HepG2 (cell line): ENCODE results near the gene GSTCD. TPM values are rescaled to one million over a fixed set of nuclear protein-coding genes. Genes with fewer than 3 reads are reported as not detected.

Experiments used
- AGO1 ChIP-seq: fragments of 200-400 bp; formaldehyde crosslinking; IDR thresholded peaks from 2 replicates; pipeline ENCODE4 v1.6.1; 2017; ENCODE audit warnings: mild to moderate bottlenecking, low read depth, low read length, moderate library complexity; ENCODE audit not compliant: poor library complexity, severe bottlenecking
- AGO2 ChIP-seq: fragments of 200-400 bp; formaldehyde crosslinking; optimal IDR thresholded peaks from 2 replicates; pipeline ENCODE3; 2017; ENCODE audit warnings: mild to moderate bottlenecking, low read depth, low read length, moderate library complexity
- CREB1 ChIP-seq, 2 experiments: fragments of 450-650 bp in 1 of 2; IDR thresholded peaks; 2 replicates each; pipeline ENCODE4 v1.6.1; 2016 to 2017; ENCODE audit warnings: control low read depth in 1 of 2, mild to moderate bottlenecking in 1 of 2, missing compliant biosample characterization in 1 of 2, missing genetic modification characterization in 1 of 2
- EHMT2 ChIP-seq: fragments of 200-600 bp; sonication (generic); IDR thresholded peaks from 2 replicates; pipeline ENCODE4 v1.7.0; 2017; ENCODE audit warnings: antibody characterized with exemption, low read depth, low read length, borderline replicate concordance
- FOSL1 ChIP-seq: sonication (generic); formaldehyde crosslinking; IDR thresholded peaks from 2 replicates; pipeline ENCODE4 v1.9.0; 2021; ENCODE audit warnings: missing genetic modification reagents, borderline replicate concordance
- GLMP ChIP-seq: sonication (generic); formaldehyde crosslinking; IDR thresholded peaks from 2 replicates; pipeline ENCODE4 v1.9.0; 2021; ENCODE audit warnings: missing genetic modification reagents, mild to moderate bottlenecking, borderline replicate concordance
- HOXA7 ChIP-seq: sonication (generic); formaldehyde crosslinking; IDR thresholded peaks from 2 replicates; pipeline ENCODE4 v1.8.1; 2022; ENCODE audit warnings: mild to moderate bottlenecking, missing genetic modification reagents, moderate library complexity
- KDM6A ChIP-seq: IDR thresholded peaks from 2 replicates; pipeline ENCODE4 v1.6.1; 2016; ENCODE audit warnings: low read depth
- MATR3 ChIP-seq: sonication (generic); formaldehyde crosslinking; IDR thresholded peaks from 2 replicates; pipeline ENCODE4 v1.4.0; 2020; ENCODE audit warnings: missing genetic modification reagents
- MIER3 ChIP-seq: IDR thresholded peaks from 2 replicates; pipeline ENCODE4 v1.6.1; 2016; ENCODE audit warnings: missing compliant biosample characterization, borderline replicate concordance
- NCOA2 ChIP-seq: sonication (generic); formaldehyde crosslinking; IDR thresholded peaks from 2 replicates; pipeline ENCODE4 v1.8.0; 2022; ENCODE audit warnings: inconsistent platforms
- NR2F1 ChIP-seq, 2 experiments: fragments of 450-650 bp in 1 of 2; formaldehyde crosslinking in 1 of 2; IDR thresholded peaks; 2 replicates each; pipeline versions ENCODE4 v1.5.0 to v1.6.1; 2016 to 2020; ENCODE audit warnings: mild to moderate bottlenecking in 1 of 2, missing compliant biosample characterization in 1 of 2, missing genetic modification reagents in 1 of 2, moderate library complexity in 1 of 2
- RNF2 ChIP-seq: fragments of 450-650 bp; conservative IDR thresholded peaks from 2 replicates; pipeline ENCODE4 v1.6.1; 2016; ENCODE audit warnings: low read depth
- SMARCC2 ChIP-seq: fragments of 450-650 bp; IDR thresholded peaks from 2 replicates; pipeline ENCODE4 v1.6.1; 2017; ENCODE audit warnings: antibody characterized with exemption, mild to moderate bottlenecking
- TSC22D2 ChIP-seq: sonication (generic); formaldehyde crosslinking; IDR thresholded peaks from 2 replicates; pipeline ENCODE4 v1.5.1; 2020; ENCODE audit warnings: missing genetic modification reagents, mild to moderate bottlenecking, borderline replicate concordance
- ZFY ChIP-seq: sonication (generic); formaldehyde crosslinking; IDR thresholded peaks from 2 replicates; pipeline ENCODE4 v1.4.0; 2020; ENCODE audit warnings: missing genetic modification reagents
- ZNF274 ChIP-seq: sonication (generic); formaldehyde crosslinking; IDR thresholded peaks from 2 replicates; pipeline ENCODE4 v1.5.1; 2020; ENCODE audit warnings: mild to moderate bottlenecking, missing genetic modification reagents
- ZNF282 ChIP-seq: fragments of 450-650 bp; IDR thresholded peaks from 2 replicates; pipeline ENCODE4 v1.6.1; 2018; ENCODE audit not compliant: partially characterized antibody
- ZNF468 ChIP-seq: sonication (generic); formaldehyde crosslinking; IDR thresholded peaks from 2 replicates; pipeline ENCODE4 v1.8.0; 2022; ENCODE audit warnings: mild to moderate bottlenecking, moderate library complexity, missing genetic modification reagents
- polyA plus RNA-seq, 8 experiments: library from polyadenylated mRNA; depleted of rRNA in 3 of 8; stranded (reverse) in 7 of 8; unstranded in 1 of 8; fragments of >200 nt; fragmentation: Illumina TruSeq in 4 of 8; extraction: Trizol in 4 of 8; gene quantifications; 2 replicates each; pipeline versions ENCODE4 v1.2.1 to v1.2.3, GENCODE V29; 2011 to 2016; ENCODE audit warnings: low read depth in 4 of 8, missing spikeins in 1 of 8, mixed read lengths in 1 of 8; ENCODE audit not compliant: insufficient read depth in 1 of 8
- total RNA-seq, 5 experiments: library from RNA; depleted of rRNA; stranded (reverse); fragments of >200 nt; fragmentation: Illumina TruSeq; extraction: Trizol; gene quantifications; 2 replicates each; pipeline ENCODE4 v1.2.3, GENCODE V29; 2016; ENCODE audit warnings: low read depth in 1 of 5
- TF ChIP-seq, protein P1 (sequence below): sonication (generic); formaldehyde crosslinking; IDR thresholded peaks from 2 replicates; pipeline ENCODE4 v1.5.0; 2020; ENCODE audit warnings: mild to moderate bottlenecking, missing genetic modification reagents, borderline replicate concordance
- TF ChIP-seq, protein P2 (sequence below): sonication (generic); formaldehyde crosslinking; IDR thresholded peaks from 2 replicates; pipeline ENCODE4 v1.5.1; 2020; ENCODE audit warnings: missing genetic modification reagents, mild to moderate bottlenecking, borderline replicate concordance
- TF ChIP-seq, protein P3 (sequence below): IDR thresholded peaks from 2 replicates; pipeline ENCODE4 v1.6.1; 2016; ENCODE audit warnings: missing compliant biosample characterization, missing genetic modification reagents, borderline replicate concordance

The GSTCD gene
- total and polyA plus RNA-seq, 2 of the 13 experiments (the other 11 are each of a cell fraction or from before 2014, with no cell fraction given) = 7.9 to 30.8 TPM

- TF ChIP-seq, protein P1, sequence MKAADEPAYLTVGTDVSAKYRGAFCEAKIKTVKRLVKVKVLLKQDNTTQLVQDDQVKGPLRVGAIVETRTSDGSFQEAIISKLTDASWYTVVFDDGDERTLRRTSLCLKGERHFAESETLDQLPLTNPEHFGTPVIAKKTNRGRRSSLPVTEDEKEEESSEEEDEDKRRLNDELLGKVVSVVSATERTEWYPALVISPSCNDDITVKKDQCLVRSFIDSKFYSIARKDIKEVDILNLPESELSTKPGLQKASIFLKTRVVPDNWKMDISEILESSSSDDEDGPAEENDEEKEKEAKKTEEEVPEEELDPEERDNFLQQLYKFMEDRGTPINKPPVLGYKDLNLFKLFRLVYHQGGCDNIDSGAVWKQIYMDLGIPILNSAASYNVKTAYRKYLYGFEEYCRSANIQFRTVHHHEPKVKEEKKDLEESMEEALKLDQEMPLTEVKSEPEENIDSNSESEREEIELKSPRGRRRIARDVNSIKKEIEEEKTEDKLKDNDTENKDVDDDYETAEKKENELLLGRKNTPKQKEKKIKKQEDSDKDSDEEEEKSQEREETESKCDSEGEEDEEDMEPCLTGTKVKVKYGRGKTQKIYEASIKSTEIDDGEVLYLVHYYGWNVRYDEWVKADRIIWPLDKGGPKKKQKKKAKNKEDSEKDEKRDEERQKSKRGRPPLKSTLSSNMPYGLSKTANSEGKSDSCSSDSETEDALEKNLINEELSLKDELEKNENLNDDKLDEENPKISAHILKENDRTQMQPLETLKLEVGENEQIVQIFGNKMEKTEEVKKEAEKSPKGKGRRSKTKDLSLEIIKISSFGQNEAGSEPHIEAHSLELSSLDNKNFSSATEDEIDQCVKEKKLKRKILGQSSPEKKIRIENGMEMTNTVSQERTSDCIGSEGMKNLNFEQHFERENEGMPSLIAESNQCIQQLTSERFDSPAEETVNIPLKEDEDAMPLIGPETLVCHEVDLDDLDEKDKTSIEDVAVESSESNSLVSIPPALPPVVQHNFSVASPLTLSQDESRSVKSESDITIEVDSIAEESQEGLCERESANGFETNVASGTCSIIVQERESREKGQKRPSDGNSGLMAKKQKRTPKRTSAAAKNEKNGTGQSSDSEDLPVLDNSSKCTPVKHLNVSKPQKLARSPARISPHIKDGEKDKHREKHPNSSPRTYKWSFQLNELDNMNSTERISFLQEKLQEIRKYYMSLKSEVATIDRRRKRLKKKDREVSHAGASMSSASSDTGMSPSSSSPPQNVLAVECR (CRISPR knock-in tag) = no peak
- TF ChIP-seq NR2F1 (CRISPR knock-in tag; IDR thresholded peaks at IDR 0.05) (no peak), NCOA2 (CRISPR knock-in tag) (no peak), ZNF274 (0 out of 2 replicates have a peak, but pooled peaks have one; percentile 54), KDM6A (CRISPR knock-in tag) (no peak), ZNF282 (no peak), SMARCC2 (no peak), EHMT2 (no peak), AGO2 (peak; percentile 38), AGO1 (no peak), FOSL1 (CRISPR knock-in tag) (no peak), TSC22D2 (CRISPR knock-in tag) (no peak), CREB1 (IDR thresholded peaks at IDR 0.05) (no peak), CREB1 (CRISPR knock-in tag; IDR thresholded peaks at IDR 0.05) (no peak), MIER3 (no peak), ZFY (CRISPR knock-in tag) (no peak), ZNF468 (CRISPR knock-in tag) (no peak), GLMP (CRISPR knock-in tag) (no peak), MATR3 (CRISPR knock-in tag) (no peak), RNF2 (0 out of 2 replicates have a peak, but pooled peaks have one; percentile 15), HOXA7 (CRISPR knock-in tag) (no peak)
- TF ChIP-seq, protein P2, sequence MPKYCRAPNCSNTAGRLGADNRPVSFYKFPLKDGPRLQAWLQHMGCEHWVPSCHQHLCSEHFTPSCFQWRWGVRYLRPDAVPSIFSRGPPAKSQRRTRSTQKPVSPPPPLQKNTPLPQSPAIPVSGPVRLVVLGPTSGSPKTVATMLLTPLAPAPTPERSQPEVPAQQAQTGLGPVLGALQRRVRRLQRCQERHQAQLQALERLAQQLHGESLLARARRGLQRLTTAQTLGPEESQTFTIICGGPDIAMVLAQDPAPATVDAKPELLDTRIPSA = no peak
- TF ChIP-seq, protein P3, sequence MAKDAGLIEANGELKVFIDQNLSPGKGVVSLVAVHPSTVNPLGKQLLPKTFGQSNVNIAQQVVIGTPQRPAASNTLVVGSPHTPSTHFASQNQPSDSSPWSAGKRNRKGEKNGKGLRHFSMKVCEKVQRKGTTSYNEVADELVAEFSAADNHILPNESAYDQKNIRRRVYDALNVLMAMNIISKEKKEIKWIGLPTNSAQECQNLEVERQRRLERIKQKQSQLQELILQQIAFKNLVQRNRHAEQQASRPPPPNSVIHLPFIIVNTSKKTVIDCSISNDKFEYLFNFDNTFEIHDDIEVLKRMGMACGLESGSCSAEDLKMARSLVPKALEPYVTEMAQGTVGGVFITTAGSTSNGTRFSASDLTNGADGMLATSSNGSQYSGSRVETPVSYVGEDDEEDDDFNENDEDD (CRISPR knock-in tag) = 0 out of 2 replicates have a peak, but pooled peaks have one; percentile 19
These were observed 187.2 kb downstream of the GSTCD start (continued) for GRCh38 chr4:105895583-105896460.
